CD4-positive, alpha-beta T cell treated with Interleukin-15 for 1 hour (primary cell): ENCODE results near the gene HCN3.
"Not testable (repeated sequence)": the region's sequence is repeated elsewhere in the genome, so short reads cannot be mapped to it uniquely, and the experiment has no call there.

ENCODE experiments used
- DNase-seq: peaks from one replicate; pipeline ENCODE4 v3.0.0-alpha.2; 2020

HCN3 gene

GRCh38 chr1:155318082-155318481 lies 40.8 kb downstream of the HCN3 start:
- no peak for DNase-seq

GRCh38 chr1:155319536-155319935 lies 42.3 kb downstream of the HCN3 start:
- DNase-seq = no peak

GRCh38 chr1:155320252-155320651 lies 43.0 kb downstream of the HCN3 start:
- no peak for DNase-seq

GRCh38 chr1:155320661-155321617 lies 43.7 kb downstream of the HCN3 start, which contains the start of gene RUSC1:
Gene RUSC1, plus strand, starts transcription at chr1:155320894. Its CDS starts 880 bp downstream, at chr1:155321774.
- peak; percentile 78 for DNase-seq

GRCh38 chr1:155321639-155322503 lies 44.6 kb downstream of the HCN3 start:
- DNase-seq = no peak

- no peak for DNase-seq
These were observed 45.3 kb downstream of the HCN3 start for GRCh38 chr1:155322571-155322952.

- peak; percentile 78 for DNase-seq
These were observed 45.9 kb downstream of the HCN3 start for GRCh38 chr1:155322953-155323728.

GRCh38 chr1:155323729-155324036 lies 46.4 kb downstream of the HCN3 start:
- peak; percentile 82 for DNase-seq

- peak; percentile 89 for DNase-seq
These were observed 46.9 kb downstream of the HCN3 start for GRCh38 chr1:155324037-155324716.

GRCh38 chr1:155324717-155325602 lies 47.7 kb downstream of the HCN3 start:
- no peak for DNase-seq

- no peak for DNase-seq
These were observed 48.3 kb downstream of the HCN3 start for GRCh38 chr1:155325603-155325893.

GRCh38 chr1:155326020-155326526 lies 48.8 kb downstream of the HCN3 start:
- no peak for DNase-seq

- no peak for DNase-seq
These were observed 49.4 kb downstream of the HCN3 start for GRCh38 chr1:155326631-155327037.

GRCh38 chr1:155327981-155328380 lies 50.7 kb downstream of the HCN3 start:
- no peak for DNase-seq

GRCh38 chr1:155328856-155329255 lies 51.6 kb downstream of the HCN3 start:
- not testable (repeated sequence) for DNase-seq

GRCh38 chr1:155329980-155330598 lies 52.8 kb downstream of the HCN3 start:
- no peak for DNase-seq

- no peak for DNase-seq
These were observed 57.7 kb downstream of the HCN3 start for GRCh38 chr1:155334962-155335361.
